ENCODE results near the gene SDF2L1.

DNA sequence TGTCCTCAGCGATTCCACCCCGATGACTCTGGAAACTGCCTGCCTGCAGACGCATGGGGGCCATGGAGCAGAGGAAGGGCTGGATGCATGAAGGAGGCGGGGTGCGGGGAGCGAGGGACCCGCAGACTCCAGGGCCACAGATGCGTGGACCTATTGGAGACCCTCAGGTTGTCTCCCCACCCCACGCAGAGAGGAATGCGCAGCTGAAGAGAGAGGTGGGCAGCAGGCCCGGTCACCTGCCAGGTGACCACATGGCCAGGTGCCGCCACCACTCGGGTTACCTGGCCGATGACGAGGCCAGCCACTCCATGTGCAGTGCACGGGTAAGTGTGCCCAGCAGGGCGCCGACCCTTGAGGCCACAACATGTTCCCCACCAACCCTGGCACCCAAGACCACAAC, 9.2 kb upstream of the SDF2L1 start:
- TF ChIP-seq, protein P1, sequence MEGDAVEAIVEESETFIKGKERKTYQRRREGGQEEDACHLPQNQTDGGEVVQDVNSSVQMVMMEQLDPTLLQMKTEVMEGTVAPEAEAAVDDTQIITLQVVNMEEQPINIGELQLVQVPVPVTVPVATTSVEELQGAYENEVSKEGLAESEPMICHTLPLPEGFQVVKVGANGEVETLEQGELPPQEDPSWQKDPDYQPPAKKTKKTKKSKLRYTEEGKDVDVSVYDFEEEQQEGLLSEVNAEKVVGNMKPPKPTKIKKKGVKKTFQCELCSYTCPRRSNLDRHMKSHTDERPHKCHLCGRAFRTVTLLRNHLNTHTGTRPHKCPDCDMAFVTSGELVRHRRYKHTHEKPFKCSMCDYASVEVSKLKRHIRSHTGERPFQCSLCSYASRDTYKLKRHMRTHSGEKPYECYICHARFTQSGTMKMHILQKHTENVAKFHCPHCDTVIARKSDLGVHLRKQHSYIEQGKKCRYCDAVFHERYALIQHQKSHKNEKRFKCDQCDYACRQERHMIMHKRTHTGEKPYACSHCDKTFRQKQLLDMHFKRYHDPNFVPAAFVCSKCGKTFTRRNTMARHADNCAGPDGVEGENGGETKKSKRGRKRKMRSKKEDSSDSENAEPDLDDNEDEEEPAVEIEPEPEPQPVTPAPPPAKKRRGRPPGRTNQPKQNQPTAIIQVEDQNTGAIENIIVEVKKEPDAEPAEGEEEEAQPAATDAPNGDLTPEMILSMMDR (IDR thresholded peaks at IDR 0.05), result no peak
- TF ChIP-seq EP300 (IDR thresholded peaks at IDR 0.05), result no peak
- no peak for TF ChIP-seq POLR2AphosphoS5 (IDR thresholded peaks at IDR 0.05)
- no peak for TF ChIP-seq POLR2A (IDR thresholded peaks at IDR 0.05)

Data from suprapubic skin (tissue), 4 donors.